ENCODE results near the gene LTA4H.
A peak's percentile ranks its signal among the peaks of the same experiment; 100 is the strongest.
"Not testable (repeated sequence)": the region's sequence is repeated elsewhere in the genome, so short reads cannot be mapped to it uniquely, and the experiment has no call there.

LTA4H gene

DNA sequence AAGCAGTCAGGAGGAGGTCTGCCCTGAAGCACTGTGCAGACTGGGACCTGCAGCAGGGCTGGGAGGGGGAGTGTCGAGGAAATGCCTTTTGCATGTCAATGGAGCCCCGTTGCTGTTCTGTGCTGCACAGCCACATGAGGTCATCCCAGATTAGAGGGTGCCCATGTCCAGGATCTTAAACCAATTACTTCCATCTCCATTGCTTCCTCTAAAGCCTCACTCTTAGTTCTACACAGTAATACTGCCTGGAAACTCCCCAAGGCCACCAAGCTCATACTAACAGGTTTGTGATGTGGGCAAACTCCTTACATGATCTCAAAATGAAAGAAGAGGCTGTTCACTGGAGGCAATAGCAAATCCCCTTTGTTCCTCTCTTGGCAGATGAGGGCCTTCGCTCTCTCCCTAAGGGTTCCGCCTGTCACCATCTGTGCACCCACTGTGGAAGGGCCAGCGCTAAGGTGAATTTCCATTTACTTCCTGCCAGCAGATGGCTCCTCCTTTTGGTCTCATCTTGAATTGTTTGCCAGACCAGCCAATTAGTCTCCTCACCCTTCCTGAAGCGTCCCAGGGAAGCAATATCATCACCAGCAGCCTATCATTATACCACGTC is 35.4 kb upstream of the LTA4H start:
- Histone ChIP-seq H3K4me2 (ENCODE audit: low read length) (no peak overlapping the region), H2AFZ (peak overlapping the region; percentile 4), H3K4me1 (no peaks in the 10 kb centered on the region), H3K36me3 (ENCODE audit: control insufficient read depth, insufficient read depth, low read length) (no peaks in the 10 kb centered on the region), H3K79me2 (no peaks in the 10 kb centered on the region), H3K9ac (no peak overlapping the region), H3K27ac (no peak overlapping the region), H3K27me3 (ENCODE audit: control insufficient read depth, insufficient read depth, low read length) (no peaks in the 10 kb centered on the region), H3K9me3 (ENCODE audit: control insufficient read depth, low read length) (no peaks in the 10 kb centered on the region), H3K4me3 (ENCODE audit: low read depth, low read length) (no peak overlapping the region)
- TF ChIP-seq, protein P1, sequence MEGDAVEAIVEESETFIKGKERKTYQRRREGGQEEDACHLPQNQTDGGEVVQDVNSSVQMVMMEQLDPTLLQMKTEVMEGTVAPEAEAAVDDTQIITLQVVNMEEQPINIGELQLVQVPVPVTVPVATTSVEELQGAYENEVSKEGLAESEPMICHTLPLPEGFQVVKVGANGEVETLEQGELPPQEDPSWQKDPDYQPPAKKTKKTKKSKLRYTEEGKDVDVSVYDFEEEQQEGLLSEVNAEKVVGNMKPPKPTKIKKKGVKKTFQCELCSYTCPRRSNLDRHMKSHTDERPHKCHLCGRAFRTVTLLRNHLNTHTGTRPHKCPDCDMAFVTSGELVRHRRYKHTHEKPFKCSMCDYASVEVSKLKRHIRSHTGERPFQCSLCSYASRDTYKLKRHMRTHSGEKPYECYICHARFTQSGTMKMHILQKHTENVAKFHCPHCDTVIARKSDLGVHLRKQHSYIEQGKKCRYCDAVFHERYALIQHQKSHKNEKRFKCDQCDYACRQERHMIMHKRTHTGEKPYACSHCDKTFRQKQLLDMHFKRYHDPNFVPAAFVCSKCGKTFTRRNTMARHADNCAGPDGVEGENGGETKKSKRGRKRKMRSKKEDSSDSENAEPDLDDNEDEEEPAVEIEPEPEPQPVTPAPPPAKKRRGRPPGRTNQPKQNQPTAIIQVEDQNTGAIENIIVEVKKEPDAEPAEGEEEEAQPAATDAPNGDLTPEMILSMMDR (IDR thresholded peaks at IDR 0.05), result peak; percentile 33

DNA sequence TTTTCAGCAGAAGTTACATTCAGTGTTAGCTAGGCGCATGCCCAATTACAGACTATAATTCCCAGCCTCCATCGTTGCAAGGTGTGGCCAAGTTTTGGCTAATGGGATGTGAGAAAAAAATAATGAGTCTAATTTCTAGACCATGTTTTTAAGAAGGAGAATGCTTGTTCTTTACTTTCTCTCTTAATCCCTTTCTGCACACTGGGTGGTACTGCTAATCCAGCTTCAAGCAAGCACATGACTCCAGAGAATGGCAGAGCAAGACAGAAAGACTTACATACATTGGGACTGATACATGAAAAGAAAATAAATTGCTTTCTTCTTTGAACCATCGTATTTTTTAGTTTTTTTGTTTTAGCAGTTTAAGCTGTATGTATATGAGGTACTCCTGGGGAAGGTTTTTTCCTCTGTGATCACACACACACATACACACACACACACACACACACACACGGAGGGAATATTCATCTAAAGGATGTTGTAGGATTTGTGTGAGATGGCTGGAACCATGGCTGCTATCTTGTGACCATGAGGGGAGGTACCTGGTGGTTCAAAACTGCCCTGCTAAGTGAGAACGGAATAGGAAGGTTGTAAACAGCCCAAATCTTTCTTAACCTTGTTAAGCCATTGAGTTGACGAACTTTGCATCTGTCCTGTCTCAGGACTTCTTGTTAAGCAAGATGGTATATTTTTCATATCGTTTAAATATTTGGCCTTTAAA is 34.3 kb upstream of the LTA4H start:
- TF ChIP-seq, protein P1 (IDR thresholded peaks at IDR 0.05), result no peak
- Histone ChIP-seq H3K4me3 (ENCODE audit: low read depth, low read length) (no peak overlapping the region), H3K27me3 (ENCODE audit: control insufficient read depth, insufficient read depth, low read length) (no peaks in the 10 kb centered on the region), H3K9ac (no peak overlapping the region), H3K36me3 (ENCODE audit: control insufficient read depth, insufficient read depth, low read length) (no peaks in the 10 kb centered on the region), H3K9me3 (ENCODE audit: control insufficient read depth, low read length) (no peaks in the 10 kb centered on the region), H3K79me2 (no peaks in the 10 kb centered on the region), H3K27ac (no peak overlapping the region), H3K4me1 (no peaks in the 10 kb centered on the region), H2AFZ (no peak overlapping the region), H3K4me2 (ENCODE audit: low read length) (no peak overlapping the region)

GRCh38 chr12:96068636-96069035 is 33.2 kb upstream of the LTA4H start:
- Histone ChIP-seq H3K27ac (no peak overlapping the region), H2AFZ (no peak overlapping the region), H3K9ac (no peak overlapping the region), H3K4me2 (ENCODE audit: low read length) (no peak overlapping the region), H3K4me3 (ENCODE audit: low read depth, low read length) (no peak overlapping the region), H3K9me3 (ENCODE audit: control insufficient read depth, low read length) (no peaks in the 10 kb centered on the region), H3K36me3 (ENCODE audit: control insufficient read depth, insufficient read depth, low read length) (no peaks in the 10 kb centered on the region), H3K79me2 (no peaks in the 10 kb centered on the region), H3K4me1 (no peaks in the 10 kb centered on the region), H3K27me3 (ENCODE audit: control insufficient read depth, insufficient read depth, low read length) (no peaks in the 10 kb centered on the region)
- TF ChIP-seq, protein P1 (IDR thresholded peaks at IDR 0.05), result no peak

DNA sequence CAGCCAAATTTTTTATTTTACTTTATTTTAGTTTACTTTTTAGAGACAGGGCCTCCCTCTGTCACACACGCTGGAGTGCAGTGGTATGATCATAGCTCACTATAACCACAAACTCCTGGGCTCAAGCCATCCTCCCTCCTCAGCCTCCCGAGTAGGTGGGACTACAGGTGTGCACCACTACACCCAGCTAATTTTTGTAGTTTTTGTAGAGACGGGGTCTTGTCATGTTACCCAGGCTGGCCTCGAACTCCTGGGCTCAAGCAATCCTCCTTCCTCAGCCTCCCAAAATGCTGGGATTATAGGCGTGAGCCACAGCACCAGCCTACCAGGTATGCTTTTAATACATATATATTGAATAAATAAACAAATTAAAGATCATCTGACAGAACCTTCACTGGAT is 32.7 kb upstream of the LTA4H start:
- H3K9me3 ChIP-seq (ENCODE audit: control insufficient read depth, low read length), result no peaks in the 10 kb centered on the region
- no peaks in the 10 kb centered on the region for H3K27me3 ChIP-seq (ENCODE audit: control insufficient read depth, insufficient read depth, low read length)
- H3K79me2 ChIP-seq, result no peaks in the 10 kb centered on the region
- TF ChIP-seq, protein P1 (IDR thresholded peaks at IDR 0.05), result no peak
- H3K9ac ChIP-seq, result no peak overlapping the region
- no peak overlapping the region for H3K27ac ChIP-seq
- H3K4me2 ChIP-seq (ENCODE audit: low read length), result no peak overlapping the region
- H2AFZ ChIP-seq, result no peak overlapping the region
- no peaks in the 10 kb centered on the region for H3K36me3 ChIP-seq (ENCODE audit: control insufficient read depth, insufficient read depth, low read length)
- no peak overlapping the region for H3K4me3 ChIP-seq (ENCODE audit: low read depth, low read length)
- H3K4me1 ChIP-seq, result no peaks in the 10 kb centered on the region

- H3K9me3 ChIP-seq (ENCODE audit: control insufficient read depth, low read length); H3K27ac ChIP-seq; H3K4me3 ChIP-seq (ENCODE audit: low read depth, low read length); H3K4me1 ChIP-seq; H3K4me2 ChIP-seq (ENCODE audit: low read length); H3K27me3 ChIP-seq (ENCODE audit: control insufficient read depth, insufficient read depth, low read length); H3K36me3 ChIP-seq (ENCODE audit: control insufficient read depth, insufficient read depth, low read length); H3K9ac ChIP-seq; H2AFZ ChIP-seq; H3K79me2 ChIP-seq: not testable (repeated sequence)
Measured at GRCh38 chr12:96065776-96066175, 30.4 kb upstream of the LTA4H start.
